Measurements from ENCODE around the gene ZNF791. TPM values are rescaled to one million over a fixed set of nuclear protein-coding genes. Genes with fewer than 3 reads are reported as not detected.

ZNF791 gene
- total RNA-seq, 6 donors from 2014 or later, result 12.6 to 29.3 (median 21.9) TPM

- ATAC-seq (ENCODE audit: low FRiP score in 2 of 2), result no peak
- H3K27me3 ChIP-seq, result no peaks in the 10 kb centered on the region
- H3K4me1 ChIP-seq, result peaks cover 38 to 54% (median 39%) of the 10 kb centered on the region in 4 donors
- peak overlapping the region; percentile 93 to 97 (median 94) for H3K27ac ChIP-seq
- DNase-seq, result no peak
- H3K9me3 ChIP-seq, result no peaks in the 10 kb centered on the region
- WGBS, 2 donors, result 55 to 57% methylated on average over 13 to 20 of the region's 26 CpGs
- peak overlapping the region; percentile 54 to 98 (median 94) for H3K4me3 ChIP-seq
- H3K36me3 ChIP-seq, result peaks cover 15 to 34% (median 28%) of the 10 kb centered on the region in 4 donors
- TF ChIP-seq EP300 (IDR thresholded peaks at IDR 0.05) (no peak), CTCF (IDR thresholded peaks at IDR 0.05) (no peak), POLR2A (IDR thresholded peaks at IDR 0.05) (no peak)
Measured at GRCh38 chr19:12670159-12670928, 59.6 kb downstream of the ZNF791 start.

- Histone ChIP-seq H3K27me3 (no peaks in the 10 kb centered on the region), H3K36me3 (peaks cover 30 to 58% (median 48%) of the 10 kb centered on the region in 4 donors), H3K9me3 (no peaks in the 10 kb centered on the region), H3K4me1 (peaks cover 21 to 42% (median 24%) of the 10 kb centered on the region in 4 donors), H3K27ac (no peak overlapping the region), H3K4me3 (no peak overlapping the region)
- ATAC-seq (ENCODE audit: low FRiP score in 2 of 2) (no peak), DNase-seq (no peak)
- TF ChIP-seq POLR2A (IDR thresholded peaks at IDR 0.05) (no peak), POLR2AphosphoS5 (IDR thresholded peaks at IDR 0.05) (no peak), EP300 (IDR thresholded peaks at IDR 0.05) (no peak), CTCF (IDR thresholded peaks at IDR 0.05) (no peak)
- WGBS, 2 donors, result 92 to 94% methylated on average over 6 to 10 of the region's 10 CpGs
Measured at GRCh38 chr19:12672744-12673143, 62.0 kb downstream of the ZNF791 start.

GRCh38 chr19:12675399-12675798 is 64.7 kb downstream of the ZNF791 start:
- TF ChIP-seq POLR2AphosphoS5 (IDR thresholded peaks at IDR 0.05), result no peak
- TF ChIP-seq EP300 (IDR thresholded peaks at IDR 0.05), result no peak
- TF ChIP-seq CTCF (IDR thresholded peaks at IDR 0.05), result no peak
- no peak for TF ChIP-seq POLR2A (IDR thresholded peaks at IDR 0.05)
- H3K27me3 ChIP-seq, result no peaks in the 10 kb centered on the region
- 94 to 98% methylated on average over 10 of the region's 10 CpGs for WGBS, 2 donors
- DNase-seq, result no peak
- ATAC-seq (ENCODE audit: low FRiP score in 2 of 2), result no peak
- no peak overlapping the region for H3K4me3 ChIP-seq
- H3K27ac ChIP-seq, result no peak overlapping the region
- H3K36me3 ChIP-seq, result peaks cover 33 to 82% (median 70%) of the 10 kb centered on the region in 4 donors
- H3K9me3 ChIP-seq, result no peaks in the 10 kb centered on the region
- peaks cover 8 to 31% (median 12%) of the 10 kb centered on the region in 4 donors for H3K4me1 ChIP-seq

GRCh38 chr19:12675940-12676339 is 65.2 kb downstream of the ZNF791 start:
- Histone ChIP-seq H3K36me3 (peaks cover 33 to 82% (median 70%) of the 10 kb centered on the region in 4 donors), H3K9me3 (no peaks in the 10 kb centered on the region)
- no peak for DNase-seq

More at GRCh38 chr19:12675940-12676339, 65.2 kb downstream of the ZNF791 start:
- Histone ChIP-seq H3K27ac (no peak overlapping the region), H3K4me3 (no peak overlapping the region), H3K4me1 (peaks cover 8 to 31% (median 13%) of the 10 kb centered on the region in 4 donors), H3K27me3 (no peaks in the 10 kb centered on the region)
- no peak for ATAC-seq (ENCODE audit: low FRiP score in 2 of 2)
- no peak for TF ChIP-seq POLR2A (IDR thresholded peaks at IDR 0.05)
- no peak for TF ChIP-seq CTCF (IDR thresholded peaks at IDR 0.05)
- no peak for TF ChIP-seq EP300 (IDR thresholded peaks at IDR 0.05)
- no peak for TF ChIP-seq POLR2AphosphoS5 (IDR thresholded peaks at IDR 0.05)
- WGBS, 2 donors, result 87% methylated on average over 15 of the region's 15 CpGs; no CpG with 5 or more reads in 1 of the 2 donors

All from upper lobe of left lung (tissue), 6 donors.